GM18505 (cell line): Measurements from ENCODE around the gene EBPL.

ENCODE experiments used
- ATAC-seq: cut with Tn5 transposase; IDR thresholded peaks from one replicate; pipeline ENCODE4 v1.9.1; 2021; ENCODE audit not compliant: unreplicated experiment
- POLR2A ChIP-seq: IDR thresholded peaks from 4 replicates; pipeline ENCODE4 v1.6.1; 2011; ENCODE audit warnings: borderline replicate concordance; ENCODE audit not compliant: insufficient read depth, insufficient read length; ENCODE audit errors: extremely low read depth

The EBPL gene

GRCh38 chr13:49693191-49693733 is 2.0 kb upstream of the EBPL start:
- TF ChIP-seq POLR2A, result no peak
- no peak for ATAC-seq

DNA sequence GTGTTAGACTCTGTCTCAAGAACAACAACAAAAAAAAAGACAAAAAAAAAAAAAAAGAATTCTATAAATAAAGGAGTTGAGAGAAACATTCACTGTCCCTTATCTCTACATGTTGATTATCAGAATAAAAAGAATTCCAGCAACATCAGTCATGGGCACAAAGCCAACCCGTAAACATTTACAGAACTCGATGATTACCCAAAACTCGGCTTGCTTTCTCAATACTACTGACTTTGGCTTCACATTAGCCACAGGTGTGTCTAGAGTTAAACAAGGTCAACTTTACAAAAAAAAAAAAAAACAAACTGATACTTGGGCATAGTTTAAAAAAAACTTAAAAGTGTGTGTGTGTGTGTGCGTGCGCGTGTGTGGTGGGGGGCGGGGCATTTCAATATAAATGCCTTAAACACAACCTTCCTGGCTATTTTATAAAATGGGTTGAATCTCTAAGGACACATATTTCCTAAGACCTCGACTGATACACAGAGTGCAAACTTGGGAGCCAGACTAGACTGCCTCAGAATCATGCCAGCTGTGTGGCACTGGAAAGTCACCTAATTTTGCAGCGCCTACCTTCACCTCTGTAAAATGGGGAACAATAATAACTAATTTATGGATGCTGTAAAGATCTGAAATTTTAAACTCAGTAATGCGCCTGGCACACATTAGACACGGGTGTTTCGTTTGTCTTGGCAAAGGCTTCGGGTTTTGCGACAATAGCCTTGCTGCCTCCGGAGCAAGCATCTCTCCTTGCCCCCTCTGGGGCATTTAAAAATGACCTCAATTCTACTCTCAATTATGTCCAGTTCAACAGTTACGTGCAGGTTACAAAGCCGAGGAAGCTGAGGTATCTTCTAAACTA is 922 bp downstream of the EBPL start:
- peak; percentile 17 for ATAC-seq
- TF ChIP-seq POLR2A, result no peak

GRCh38 chr13:49683489-49683888 is 7.8 kb downstream of the EBPL start:
- TF ChIP-seq POLR2A, result no peak
- peak; percentile 57 for ATAC-seq

DNA sequence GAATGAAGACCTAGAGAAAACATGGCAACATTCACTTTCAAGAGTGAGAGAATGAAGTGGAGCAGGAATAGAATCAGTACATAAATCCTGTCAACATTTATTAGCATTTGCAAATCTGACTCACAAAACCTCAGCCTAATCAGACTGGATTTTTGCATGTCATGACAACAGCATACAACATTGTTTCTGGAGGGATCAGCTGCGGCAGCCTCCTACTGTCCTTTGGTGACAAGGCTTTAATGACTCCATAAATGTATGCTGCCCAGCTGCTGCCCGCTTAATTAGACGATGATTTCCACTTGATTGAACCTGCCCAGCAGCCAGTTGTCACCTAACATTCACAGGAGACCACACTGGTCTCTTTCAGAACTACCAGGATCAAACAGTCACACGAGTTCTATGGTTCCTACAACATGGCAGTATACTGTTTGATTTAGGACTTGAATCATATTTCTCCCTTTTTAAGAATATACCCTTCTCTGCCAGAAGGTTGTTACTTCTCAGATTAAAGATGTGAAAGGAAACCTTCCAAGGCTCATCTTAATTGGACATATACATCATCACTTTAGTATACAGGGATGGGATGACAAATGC is 9.3 kb downstream of the EBPL start:
- no peak for TF ChIP-seq POLR2A
- no peak for ATAC-seq

GRCh38 chr13:49679246-49679645 is 12.0 kb downstream of the EBPL start:
- no peak for TF ChIP-seq POLR2A
- ATAC-seq, result no peak

- no peak for ATAC-seq
- no peak for TF ChIP-seq POLR2A
These were observed 12.9 kb downstream of the EBPL start for GRCh38 chr13:49678191-49678914.

DNA sequence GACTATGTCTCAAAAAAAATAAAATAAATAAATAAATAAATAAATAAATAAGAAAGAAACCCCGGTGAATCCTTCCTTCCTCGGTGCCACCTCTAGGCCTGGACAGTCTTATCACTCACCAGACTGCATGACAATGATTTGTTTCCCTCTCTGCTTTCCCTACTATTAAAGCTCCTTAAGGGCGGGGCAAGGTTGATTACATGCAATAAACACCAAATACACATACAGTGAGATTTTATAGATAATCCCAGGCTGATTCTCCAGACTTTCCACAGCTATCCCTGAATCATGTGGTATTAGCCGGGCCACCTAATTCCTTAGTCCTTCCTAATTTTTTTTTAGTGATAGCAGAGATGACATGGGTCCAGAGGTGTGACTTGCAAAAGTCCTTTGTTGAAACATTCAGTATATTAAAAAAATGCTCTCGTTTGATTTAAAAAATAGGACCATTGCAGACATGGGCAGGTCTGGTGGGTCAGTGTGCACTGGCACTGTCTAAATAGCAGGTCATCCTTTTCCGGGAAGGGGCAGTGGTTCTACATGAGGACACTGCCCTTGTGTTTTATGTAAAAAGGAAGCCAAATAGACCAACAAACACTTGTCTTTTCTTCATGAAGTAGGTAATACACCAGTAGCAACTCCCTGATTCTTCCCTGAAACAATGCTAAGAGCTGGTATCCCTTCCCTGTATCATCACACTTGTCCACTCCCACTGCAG is 14.5 kb downstream of the EBPL start:
- TF ChIP-seq POLR2A, result no peak
- no peak for ATAC-seq

DNA sequence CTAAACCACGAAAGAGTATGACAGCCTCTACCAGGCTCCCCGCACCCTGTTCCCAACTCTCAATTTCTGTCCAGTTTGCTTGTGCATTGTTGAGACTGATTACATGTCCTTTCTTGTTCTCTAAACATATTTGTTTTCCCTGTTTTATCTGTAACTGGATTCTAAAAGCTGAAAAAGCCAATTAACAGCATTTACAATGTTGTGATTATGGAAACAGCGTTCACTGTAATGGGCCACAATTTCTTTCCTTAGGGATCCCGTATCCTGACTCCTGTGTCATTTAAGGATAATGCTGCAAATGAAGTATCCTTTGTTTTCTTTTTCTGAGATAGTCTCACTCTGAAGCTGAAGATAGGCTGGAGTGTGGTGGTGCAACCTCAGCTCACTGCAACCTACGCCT is 20.5 kb downstream of the EBPL start:
- no peak for TF ChIP-seq POLR2A
- ATAC-seq, result no peak

DNA sequence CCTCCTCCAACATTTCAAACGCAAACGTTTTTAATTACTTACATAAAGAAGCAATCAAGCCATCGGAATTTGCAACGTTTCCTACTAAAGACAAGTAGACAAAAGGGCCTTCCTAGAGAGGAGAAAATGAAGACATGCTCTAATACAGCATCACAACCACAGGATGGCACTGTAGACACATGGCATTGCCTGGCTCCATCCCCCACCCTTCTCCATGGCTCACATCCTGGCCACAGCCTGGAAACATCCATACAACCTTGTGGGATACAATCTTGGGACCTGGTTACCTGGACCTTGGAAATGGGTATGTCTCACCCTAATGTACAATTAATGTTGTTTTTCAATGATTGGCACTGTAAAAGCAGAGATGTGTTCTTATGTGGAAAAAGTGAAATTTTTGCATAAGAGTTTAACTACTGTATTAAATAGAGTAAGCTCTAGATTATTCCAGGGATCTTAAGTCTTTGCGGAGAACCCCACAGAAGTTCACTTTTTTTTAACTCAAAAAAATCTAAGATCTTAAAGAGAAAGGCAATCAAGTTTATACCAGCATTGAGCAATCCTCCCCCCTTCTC is 21.5 kb downstream of the EBPL start:
- no peak for TF ChIP-seq POLR2A
- ATAC-seq, result no peak

- TF ChIP-seq POLR2A, result no peak
- ATAC-seq, result no peak
These were observed 23.5 kb downstream of the EBPL start for GRCh38 chr13:49667773-49668172.

- TF ChIP-seq POLR2A, result no peak
- ATAC-seq, result no peak
These were observed 26.7 kb downstream of the EBPL start for GRCh38 chr13:49664606-49665005.

GRCh38 chr13:49657241-49657641 is 34.0 kb downstream of the EBPL start:
- no peak for ATAC-seq
- no peak for TF ChIP-seq POLR2A
